Transverse colon (tissue), 4 donors: ENCODE data around the gene BTBD3. TPM values are rescaled to one million over a fixed set of nuclear protein-coding genes. Genes with fewer than 3 reads are reported as not detected.
A peak's percentile ranks its signal among the peaks of the same experiment; 100 is the strongest.

ENCODE experiments used
- DNase-seq: peaks from one replicate; pipeline ENCODE4 v3.0.0-alpha.2; 2019
- H3K27ac ChIP-seq, 4 donors: fragments of 200-600 bp; sonication (generic); 2 replicates each; pipeline ENCODE4 v1.5.1; 2016 to 2018; ENCODE audit warnings: inconsistent platforms in 4 of 4
- H3K27me3 ChIP-seq: fragments of 200-600 bp; sonication (generic); 2 replicates; pipeline ENCODE4 v1.5.1; 2017; ENCODE audit warnings: inconsistent platforms
- H3K36me3 ChIP-seq, 4 donors: fragments of 200-600 bp; sonication (generic); 2 replicates each; pipeline ENCODE4 v1.5.1; 2017 to 2019; ENCODE audit warnings: inconsistent platforms in 4 of 4
- H3K4me1 ChIP-seq, 4 donors: fragments of 200-600 bp; sonication (generic); 2 replicates each; pipeline ENCODE4 v1.5.1; 2017 to 2020; ENCODE audit warnings: inconsistent platforms in 4 of 4
- H3K4me3 ChIP-seq, 4 donors: fragments of 200-600 bp; sonication (generic); 1 replicate in 1 of 4; 2 replicates in 3 of 4; pipeline versions ENCODE4 v1.5.1 to v1.6.1; 2017 to 2019; ENCODE audit warnings: inconsistent platforms in 4 of 4
- H3K9me3 ChIP-seq, 2 donors: fragments of 200-600 bp; sonication (generic); 2 replicates each; pipeline ENCODE4 v1.5.1; 2017 to 2019; ENCODE audit warnings: inconsistent platforms in 2 of 2
- CTCF ChIP-seq, 5 experiments: fragments of 200-600 bp in 3 of 5; fragments of 450-650 bp in 2 of 5; sonication (generic) in 3 of 5; IDR thresholded peaks; 1 replicate in 2 of 5; 2 replicates in 3 of 5; pipeline ENCODE4 v1.5.1; 2016 to 2017; ENCODE audit warnings: antibody characterized with exemption in 5 of 5, inconsistent platforms in 3 of 5, mild to moderate bottlenecking in 2 of 5, moderate library complexity in 1 of 5
- EP300 ChIP-seq: sonication (generic); formaldehyde crosslinking; IDR thresholded peaks from one replicate; pipeline ENCODE4 v1.6.1; 2017; ENCODE audit warnings: antibody characterized with exemption, low read depth
- POLR2A ChIP-seq: fragments of 450-650 bp; IDR thresholded peaks from one replicate; pipeline ENCODE4 v1.6.1; 2016; ENCODE audit warnings: antibody characterized with exemption, mild to moderate bottlenecking, moderate library complexity
- POLR2AphosphoS5 ChIP-seq, 3 donors: sonication (generic); formaldehyde crosslinking; IDR thresholded peaks; one replicate each; pipeline ENCODE4 v1.6.1; 2016; ENCODE audit warnings: antibody characterized with exemption in 3 of 3
- WGBS, 2 donors: methylation state at CpG; one replicate each; pipeline ENCODE4 v1.1.5; 2018; ENCODE audit warnings: low coverage in 1 of 2; 5-methylcytosine and 5-hydroxymethylcytosine counted together
- in situ Hi-C, 4 donors: fragments of 200-750 bp; cut with MboI; loops; one replicate each; pipeline versions ENCODE4 v1.15.0 to v1.15.1; 2017; ENCODE audit warnings: low sequenced_read_pairs in 3 of 4, low pct_ligation_motif_present in 1 of 4, low pct_unique_long_range_greater_than_20kb in 1 of 4
- intact Hi-C: fragments of 100-400 bp; cut with DNase I; formaldehyde crosslinking; loops from one replicate; pipeline ENCODE4 v1.15.1; 2023; ENCODE audit warnings: low total_unique reads
- total RNA-seq, 4 donors: library from RNA; depleted of rRNA; stranded (reverse); fragments of >200 nt; gene quantifications; one replicate each; pipeline ENCODE4 v1.1.0, GENCODE V29; 2016

Gene BTBD3
- total RNA-seq, 4 donors from 2014 or later = 37.2 to 66.8 (median 60.6) TPM

GRCh38 chr20:11948806-11949205 is 31.1 kb downstream of the BTBD3 start:
- no peak for TF ChIP-seq POLR2A
- no peaks in the 10 kb centered on the region for H3K27me3 ChIP-seq
- intact Hi-C loops (no loop called here), in situ Hi-C loops (loop anchor here in 1 of 4 donors (25.0 kb wide), 1 partner anchor 88 kb away; no protein-coding TSS in a partner anchor)
- no peaks in the 10 kb centered on the region for H3K9me3 ChIP-seq
- peak overlapping the region in 1 of 4 donors; percentile 23 for H3K27ac ChIP-seq
- DNase-seq = no peak
- H3K36me3 ChIP-seq = no peaks in the 10 kb centered on the region
- peaks cover 0 to 8% (median 3%) of the 10 kb centered on the region in 4 donors for H3K4me1 ChIP-seq
- no peak overlapping the region for H3K4me3 ChIP-seq

GRCh38 chr20:11949711-11950110 is 32.0 kb downstream of the BTBD3 start:
- H3K27ac ChIP-seq = peak overlapping the region in 2 of 4 donors; percentile 43 to 59
- no peaks in the 10 kb centered on the region for H3K27me3 ChIP-seq
- no peaks in the 10 kb centered on the region for H3K9me3 ChIP-seq
- WGBS, 2 donors = 43 to 64% methylated on average over 1 to 3 of the region's 3 CpGs
- in situ Hi-C loops (loop anchor here in 1 of 4 donors (25.0 kb wide), 1 partner anchor 88 kb away; no protein-coding TSS in a partner anchor), intact Hi-C loops (no loop called here)
- no peak overlapping the region for H3K4me3 ChIP-seq
- peaks cover 0 to 8% (median 3%) of the 10 kb centered on the region in 4 donors for H3K4me1 ChIP-seq
- DNase-seq = peak; percentile 20
- H3K36me3 ChIP-seq = no peaks in the 10 kb centered on the region
- TF ChIP-seq POLR2AphosphoS5 (IDR thresholded peaks at IDR 0.05) (no peak), POLR2A (no peak), CTCF (IDR thresholded peaks at IDR 0.05) (no peak), EP300 (no peak)

- no peaks in the 10 kb centered on the region for H3K36me3 ChIP-seq
- DNase-seq = no peak
- in situ Hi-C loops (no loop called here), intact Hi-C loops (no loop called here)
- no peaks in the 10 kb centered on the region for H3K27me3 ChIP-seq
- TF ChIP-seq CTCF (IDR thresholded peaks at IDR 0.05) = no peak
- no peak for TF ChIP-seq EP300
- no peak for TF ChIP-seq POLR2AphosphoS5 (IDR thresholded peaks at IDR 0.05)
- no peak for TF ChIP-seq POLR2A
- H3K27ac ChIP-seq = no peak overlapping the region
- H3K4me3 ChIP-seq = no peak overlapping the region
- WGBS, 2 donors = 72 to 74% methylated on average over 3 of the region's 3 CpGs
- peaks cover 0 to 8% (median 3%) of the 10 kb centered on the region in 4 donors for H3K4me1 ChIP-seq
- no peaks in the 10 kb centered on the region for H3K9me3 ChIP-seq
Measured at GRCh38 chr20:11951696-11952095, 34.0 kb downstream of the BTBD3 start.

- H3K4me1 ChIP-seq = peaks cover 0 to 8% (median 3%) of the 10 kb centered on the region in 4 donors
- H3K9me3 ChIP-seq = no peaks in the 10 kb centered on the region
- in situ Hi-C loops = no loop called here
- no peak overlapping the region for H3K27ac ChIP-seq
- H3K4me3 ChIP-seq = no peak overlapping the region
- no peaks in the 10 kb centered on the region for H3K36me3 ChIP-seq
- 81 to 85% methylated on average over 4 of the region's 4 CpGs for WGBS, 2 donors
- no peak for DNase-seq
- no peaks in the 10 kb centered on the region for H3K27me3 ChIP-seq
- no peak for TF ChIP-seq POLR2A
- no peak for TF ChIP-seq EP300
- TF ChIP-seq CTCF (IDR thresholded peaks at IDR 0.05) = no peak
- TF ChIP-seq POLR2AphosphoS5 (IDR thresholded peaks at IDR 0.05) = no peak
- intact Hi-C loops = no loop called here
Measured at GRCh38 chr20:11952639-11953038, 34.9 kb downstream of the BTBD3 start.

- Histone ChIP-seq H3K36me3 (no peaks in the 10 kb centered on the region), H3K4me1 (no peaks in the 10 kb centered on the region), H3K9me3 (no peaks in the 10 kb centered on the region), H3K4me3 (no peak overlapping the region), H3K27ac (no peak overlapping the region), H3K27me3 (no peaks in the 10 kb centered on the region)
- in situ Hi-C loops = no loop called here
- DNase-seq = no peak
- intact Hi-C loops = no loop called here
- TF ChIP-seq CTCF (IDR thresholded peaks at IDR 0.05) = no peak
- TF ChIP-seq POLR2AphosphoS5 (IDR thresholded peaks at IDR 0.05) = no peak
- TF ChIP-seq EP300 = no peak
- TF ChIP-seq POLR2A = no peak
Measured at GRCh38 chr20:11957911-11958310, 40.2 kb downstream of the BTBD3 start.
